Mucosa of stomach (tissue), 1 donor: ENCODE measurements around the gene TSSK2.
A peak's percentile ranks its signal among the peaks of the same experiment; 100 is the strongest.

Experiments used
- H3K27me3 ChIP-seq: one replicate; pipeline ENCODE4 v1.7.0; 2013; ENCODE audit warnings: mild to moderate bottlenecking, low read length; ENCODE audit not compliant: control insufficient read depth, insufficient read depth
- H3K36me3 ChIP-seq: one replicate; pipeline ENCODE4 v1.7.0; 2013; ENCODE audit warnings: low read length; ENCODE audit not compliant: control insufficient read depth, insufficient read depth
- H3K4me1 ChIP-seq: one replicate; pipeline ENCODE4 v1.7.0; 2013; ENCODE audit warnings: mild to moderate bottlenecking, low read length; ENCODE audit not compliant: control insufficient read depth, insufficient read depth
- H3K4me3 ChIP-seq: one replicate; pipeline ENCODE4 v1.7.0; 2013; ENCODE audit warnings: low read length
- H3K9ac ChIP-seq: one replicate; pipeline ENCODE4 v1.7.0; 2013; ENCODE audit warnings: mild to moderate bottlenecking, low read length, moderate library complexity
- H3K9me3 ChIP-seq: one replicate; pipeline ENCODE4 v1.7.0; 2013; ENCODE audit warnings: mild to moderate bottlenecking, low read length, moderate library complexity; ENCODE audit not compliant: control insufficient read depth
- donor health status: Pancreatic carcinoma.

TSSK2 gene

GRCh38 chr22:19121631-19122142, 9.4 kb upstream of the TSSK2 start:
- peaks cover 30% of the 10 kb centered on the region for H3K4me1 ChIP-seq
- H3K9ac ChIP-seq = peak overlapping the region; percentile 79
- peak overlapping the region; percentile 72 for H3K4me3 ChIP-seq
- no peaks in the 10 kb centered on the region for H3K9me3 ChIP-seq
- no peaks in the 10 kb centered on the region for H3K36me3 ChIP-seq
- peaks cover 3% of the 10 kb centered on the region for H3K27me3 ChIP-seq

- Histone ChIP-seq H3K9ac (peak within 1 kb of the TSS; percentile 79), H3K36me3 (no peaks in the 10 kb centered on the region), H3K9me3 (no peaks in the 10 kb centered on the region), H3K4me3 (peak within 1 kb of the TSS; percentile 72), H3K27me3 (peaks cover 3% of the 10 kb centered on the region), H3K4me1 (peaks cover 28% of the 10 kb centered on the region)
These were observed 8.9 kb upstream of the TSSK2 start, which contains the start of gene DGCR2 for GRCh38 chr22:19122143-19122751. Gene DGCR2, minus strand, starts transcription at chr22:19122412. Its CDS starts 206 bp downstream, at chr22:19122206.

- no peaks in the 10 kb centered on the region for H3K36me3 ChIP-seq
- no peaks in the 10 kb centered on the region for H3K9me3 ChIP-seq
- no peak overlapping the region for H3K4me3 ChIP-seq
- peaks cover 23% of the 10 kb centered on the region for H3K4me1 ChIP-seq
- peaks cover 3% of the 10 kb centered on the region for H3K27me3 ChIP-seq
- H3K9ac ChIP-seq = peak overlapping the region; percentile 35
These were observed 8.2 kb upstream of the TSSK2 start for GRCh38 chr22:19122752-19123492.

GRCh38 chr22:19123936-19124335, 7.2 kb upstream of the TSSK2 start:
- no peak overlapping the region for H3K4me3 ChIP-seq
- H3K27me3 ChIP-seq = peaks cover 3% of the 10 kb centered on the region
- no peak overlapping the region for H3K9ac ChIP-seq
- peaks cover 21% of the 10 kb centered on the region for H3K4me1 ChIP-seq
- H3K36me3 ChIP-seq = no peaks in the 10 kb centered on the region
- no peaks in the 10 kb centered on the region for H3K9me3 ChIP-seq

- H3K4me3 ChIP-seq = no peak overlapping the region
- H3K27me3 ChIP-seq = peaks cover 3% of the 10 kb centered on the region
- H3K36me3 ChIP-seq = no peaks in the 10 kb centered on the region
These were observed 6.7 kb upstream of the TSSK2 start for GRCh38 chr22:19124377-19124776.

GRCh38 chr22:19125011-19125410, 6.1 kb upstream of the TSSK2 start:
- Histone ChIP-seq H3K27me3 (peaks cover 3% of the 10 kb centered on the region), H3K36me3 (no peaks in the 10 kb centered on the region), H3K4me3 (no peak overlapping the region), H3K9me3 (no peaks in the 10 kb centered on the region), H3K9ac (no peak overlapping the region), H3K4me1 (peaks cover 11% of the 10 kb centered on the region)

More at GRCh38 chr22:19124377-19124776, 6.7 kb upstream of the TSSK2 start:
- Histone ChIP-seq H3K9ac (no peak overlapping the region), H3K4me1 (peaks cover 16% of the 10 kb centered on the region), H3K9me3 (no peaks in the 10 kb centered on the region)

- H3K4me1 ChIP-seq = peaks cover 4% of the 10 kb centered on the region
- no peak overlapping the region for H3K9ac ChIP-seq
- no peak overlapping the region for H3K4me3 ChIP-seq
These were observed 5.4 kb upstream of the TSSK2 start for GRCh38 chr22:19125474-19126308.

GRCh38 chr22:19126309-19127273, 4.5 kb upstream of the TSSK2 start:
- peaks cover 3% of the 10 kb centered on the region for H3K27me3 ChIP-seq
- no peaks in the 10 kb centered on the region for H3K36me3 ChIP-seq
- H3K4me3 ChIP-seq = no peak overlapping the region
- no peaks in the 10 kb centered on the region for H3K4me1 ChIP-seq
- H3K9ac ChIP-seq = no peak overlapping the region
- no peaks in the 10 kb centered on the region for H3K9me3 ChIP-seq

More at GRCh38 chr22:19125474-19126308, 5.4 kb upstream of the TSSK2 start:
- H3K27me3 ChIP-seq = peaks cover 3% of the 10 kb centered on the region
- H3K9me3 ChIP-seq = no peaks in the 10 kb centered on the region
- H3K36me3 ChIP-seq = no peaks in the 10 kb centered on the region

GRCh38 chr22:19127329-19128008, 3.6 kb upstream of the TSSK2 start:
- no peaks in the 10 kb centered on the region for H3K9me3 ChIP-seq
- peaks cover 3% of the 10 kb centered on the region for H3K27me3 ChIP-seq
- no peaks in the 10 kb centered on the region for H3K4me1 ChIP-seq
- H3K9ac ChIP-seq = no peak overlapping the region
- H3K36me3 ChIP-seq = no peaks in the 10 kb centered on the region
- H3K4me3 ChIP-seq = no peak overlapping the region

GRCh38 chr22:19128009-19128401, 3.1 kb upstream of the TSSK2 start:
- Histone ChIP-seq H3K9ac (no peak overlapping the region), H3K9me3 (no peaks in the 10 kb centered on the region), H3K27me3 (peaks cover 3% of the 10 kb centered on the region), H3K4me3 (no peak overlapping the region), H3K4me1 (no peaks in the 10 kb centered on the region), H3K36me3 (no peaks in the 10 kb centered on the region)
